H1 (cell line): ENCODE results near the gene CDC26. TPM values are rescaled to one million over a fixed set of nuclear protein-coding genes. Genes with fewer than 3 reads are reported as not detected.

Experiments
- CTCF ChIA-PET: fragments of 300-600 bp; sonication (Branson Sonifier 250); formaldehyde crosslinking; loops from one replicate; lab custom pipeline; 2021; ENCODE audit not compliant: partially characterized antibody; lab: Charles Lee
- POLR2A ChIA-PET: fragments of 300-600 bp; sonication (Branson Sonifier 250); formaldehyde crosslinking; loops from one replicate; lab custom pipeline; 2021; ENCODE audit warnings: inconsistent platforms; ENCODE audit not compliant: partially characterized antibody; lab: Charles Lee
- DNase-seq, 2 experiments: peaks; one replicate each; pipeline versions ENCODE4 v3.0.0 to v3.0.0-alpha.2; 2010 to 2022; ENCODE audit warnings: low spot score in 2 of 2, low read depth in 1 of 2, mixed read lengths in 1 of 2
- FAIRE-seq: peaks from 2 replicates; lab custom pipeline; 2011; peaks lifted over from hg19 to GRCh38; lab: Jason Lieb, UNC
- H2AFZ ChIP-seq: 2 replicates; pipeline ENCODE4 v1.8.1; 2012; ENCODE audit warnings: low read length, inconsistent platforms
- H2AK5ac ChIP-seq: 2 replicates; pipeline ENCODE4 v1.6.1; 2013; ENCODE audit warnings: low read depth, low read length
- H2BK120ac ChIP-seq: replicated peaks from 2 replicates; pipeline ENCODE3; 2013; ENCODE audit warnings: low read depth, low read length, inconsistent platforms
- H2BK12ac ChIP-seq: 2 replicates; pipeline ENCODE4 v1.6.1; 2013; ENCODE audit warnings: low read depth, low read length
- H2BK15ac ChIP-seq: 2 replicates; pipeline ENCODE4 v1.6.1; 2013; ENCODE audit warnings: low read length
- H2BK20ac ChIP-seq: 2 replicates; pipeline ENCODE4 v1.6.1; 2013; ENCODE audit warnings: low read length
- H2BK5ac ChIP-seq: 2 replicates; pipeline ENCODE4 v1.6.1; 2013; ENCODE audit warnings: low read depth, low read length
- H3K14ac ChIP-seq: 2 replicates; pipeline ENCODE4 v1.6.1; 2013; ENCODE audit warnings: inconsistent platforms; ENCODE audit not compliant: insufficient read length
- H3K18ac ChIP-seq: 2 replicates; pipeline ENCODE4 v1.6.1; 2013; ENCODE audit warnings: low read length; ENCODE audit errors: extremely low read depth
- H3K23ac ChIP-seq: 2 replicates; pipeline ENCODE4 v1.6.1; 2013; ENCODE audit warnings: inconsistent platforms; ENCODE audit not compliant: insufficient read length
- H3K23me2 ChIP-seq: 2 replicates; pipeline ENCODE4 v1.6.1; 2013; ENCODE audit warnings: low read depth, low read length
- H3K27ac ChIP-seq: 2 replicates; pipeline ENCODE4 v1.6.1; 2011; ENCODE audit warnings: low read depth, low read length, inconsistent platforms
- H3K27me3 ChIP-seq, 4 experiments: replicated peaks in 1 of 4; 1 replicate in 1 of 4; 2 replicates in 3 of 4; pipeline versions ENCODE4 v1.6.1 to v1.8.1; 2011 to 2013; ENCODE audit warnings: low read length in 3 of 4, mild to moderate bottlenecking in 3 of 4, inconsistent platforms in 2 of 4, mixed read lengths in 2 of 4, moderate library complexity in 1 of 4; ENCODE audit not compliant: control insufficient read depth in 3 of 4, insufficient read depth in 3 of 4; ENCODE audit errors: extremely low read depth in 1 of 4
- H3K36me3 ChIP-seq, 4 experiments: 2 replicates each; pipeline versions ENCODE4 v1.6.1 to v1.8.1; 2011 to 2013; ENCODE audit warnings: mild to moderate bottlenecking in 4 of 4, low read length in 3 of 4, moderate library complexity in 2 of 4, control low read depth in 1 of 4, inconsistent platforms in 1 of 4; ENCODE audit not compliant: insufficient read depth in 4 of 4, control insufficient read depth in 2 of 4
- H3K4ac ChIP-seq: replicated peaks from 2 replicates; pipeline ENCODE3; 2013; ENCODE audit warnings: low read length, low read depth, mixed read lengths, inconsistent platforms; ENCODE audit not compliant: insufficient read length
- H3K4me1 ChIP-seq, 4 experiments: replicated peaks in 1 of 4; 1 replicate in 1 of 4; 2 replicates in 3 of 4; pipeline versions ENCODE4 v1.6.1 to v1.8.1; 2011 to 2013; ENCODE audit warnings: low read length in 3 of 4, inconsistent platforms in 2 of 4, mixed read lengths in 1 of 4; ENCODE audit not compliant: insufficient read depth in 4 of 4, control insufficient read depth in 3 of 4
- H3K4me2 ChIP-seq, 2 experiments: 2 replicates each; pipeline versions ENCODE4 v1.6.1 to v1.8.1; 2011 to 2013; ENCODE audit warnings: low read depth in 2 of 2, low read length in 2 of 2, control low read depth in 1 of 2, inconsistent platforms in 1 of 2, mild to moderate bottlenecking in 1 of 2; ENCODE audit not compliant: insufficient read depth in 1 of 2
- H3K4me3 ChIP-seq, 4 experiments: fragments of 200-600, 300-600 bp in 1 of 4; sonication (generic), shearing (Covaris generic), sonication (Bioruptor Twin) in 1 of 4; 2 replicates each; pipeline versions ENCODE4 v1.5.1 to v1.8.1; 2011 to 2016; ENCODE audit warnings: low read length in 4 of 4, low read depth in 3 of 4, control low read depth in 2 of 4, inconsistent platforms in 2 of 4, mild to moderate bottlenecking in 2 of 4, mixed read lengths in 1 of 4, moderate library complexity in 1 of 4; ENCODE audit not compliant: insufficient read depth in 2 of 4; ENCODE audit errors: extremely low read depth in 1 of 4
- H3K56ac ChIP-seq: replicated peaks from 2 replicates; pipeline ENCODE3; 2013; ENCODE audit warnings: low read depth, mild to moderate bottlenecking, mixed read lengths, low read length, inconsistent platforms; ENCODE audit not compliant: insufficient read length
- H3K79me1 ChIP-seq: 2 replicates; pipeline ENCODE4 v1.6.1; 2013; ENCODE audit warnings: low read depth, low read length, control low read depth
- H3K79me2 ChIP-seq, 2 experiments: 2 replicates each; pipeline versions ENCODE4 v1.6.1 to v1.8.1; 2012 to 2013; ENCODE audit warnings: low read length in 2 of 2, mild to moderate bottlenecking in 2 of 2, inconsistent platforms in 1 of 2; ENCODE audit not compliant: insufficient read depth in 2 of 2, control insufficient read depth in 1 of 2
- H3K9ac ChIP-seq, 4 experiments: replicated peaks in 1 of 4; 1 replicate in 1 of 4; 2 replicates in 3 of 4; pipeline versions ENCODE4 v1.6.1 to v1.8.1; 2011 to 2013; ENCODE audit warnings: low read depth in 3 of 4, low read length in 3 of 4, control low read depth in 2 of 4, mild to moderate bottlenecking in 2 of 4, moderate library complexity in 2 of 4, inconsistent platforms in 1 of 4; ENCODE audit errors: extremely low read depth in 1 of 4
- H3K9me3 ChIP-seq, 2 experiments: 2 replicates each; pipeline versions ENCODE4 v1.6.1 to v1.8.1; 2012 to 2013; ENCODE audit warnings: mild to moderate bottlenecking in 2 of 2, moderate library complexity in 2 of 2, control low read depth in 1 of 2, inconsistent platforms in 1 of 2, low read depth in 1 of 2, low read length in 1 of 2, mixed read lengths in 1 of 2; ENCODE audit not compliant: insufficient read depth in 2 of 2
- H4K20me1 ChIP-seq, 2 experiments: replicated peaks in 1 of 2; 2 replicates each; pipeline versions ENCODE3 to v1.8.1; 2011 to 2013; ENCODE audit warnings: inconsistent platforms in 2 of 2, low read length in 2 of 2, mild to moderate bottlenecking in 1 of 2; ENCODE audit not compliant: insufficient read depth in 2 of 2, control insufficient read depth in 1 of 2
- H4K5ac ChIP-seq: 2 replicates; pipeline ENCODE4 v1.6.1; 2013; ENCODE audit warnings: low read length, low read depth, mixed read lengths, inconsistent platforms; ENCODE audit not compliant: insufficient read length
- H4K8ac ChIP-seq: 2 replicates; pipeline ENCODE4 v1.8.0; 2013; ENCODE audit warnings: mild to moderate bottlenecking, moderate library complexity, low read length, inconsistent platforms; ENCODE audit not compliant: insufficient read depth; ENCODE audit errors: extremely low read depth
- H4K91ac ChIP-seq: replicated peaks from 2 replicates; pipeline ENCODE3; 2013; ENCODE audit warnings: low read length, mixed read lengths, inconsistent platforms; ENCODE audit not compliant: insufficient read length
- BACH1 ChIP-seq: IDR thresholded peaks from 2 replicates; pipeline ENCODE4 v1.6.1; 2012; ENCODE audit warnings: low read length, improper control_type of control experiment
- CTCF ChIP-seq, 3 experiments: IDR thresholded peaks; 1 replicate in 2 of 3; 2 replicates in 1 of 3; pipeline versions ENCODE4 v1.5.1 to v1.6.1; 2011; ENCODE audit warnings: low read length in 3 of 3, mild to moderate bottlenecking in 3 of 3, inconsistent platforms in 2 of 3, low read depth in 1 of 3, moderate library complexity in 1 of 3; ENCODE audit not compliant: insufficient read depth in 1 of 3; ENCODE audit errors: control extremely low read depth in 1 of 3
- FOSL1 ChIP-seq: IDR thresholded peaks from 2 replicates; pipeline ENCODE4 v1.6.1; 2011; ENCODE audit warnings: mild to moderate bottlenecking, low read depth, low read length, moderate library complexity; ENCODE audit not compliant: insufficient read depth
- POLR2A ChIP-seq, 2 experiments: IDR thresholded peaks; 1 replicate in 1 of 2; 2 replicates in 1 of 2; pipeline ENCODE4 v1.6.1; 2011; ENCODE audit warnings: low read depth in 2 of 2, low read length in 2 of 2, mild to moderate bottlenecking in 2 of 2; ENCODE audit errors: control extremely low read depth in 1 of 2
- TBP ChIP-seq: IDR thresholded peaks from 2 replicates; pipeline ENCODE4 v1.6.1; 2011; ENCODE audit warnings: low read depth, low read length, improper control_type of control experiment
- USF2 ChIP-seq: IDR thresholded peaks from 2 replicates; pipeline ENCODE4 v1.6.1; 2011; ENCODE audit warnings: low read length, improper control_type of control experiment
- WGBS, 2 experiments: shearing (Covaris generic) in 1 of 2; methylation state at CpG; one replicate each; pipeline versions ENCODE4 v1.1.6 to v1.1.7; 2013 to 2015; ENCODE audit warnings: low lambda C conversion rate in 2 of 2, mixed read lengths in 2 of 2, inconsistent platforms in 1 of 2, low coverage in 1 of 2, missing lambda C conversion rate in 1 of 2; ENCODE audit not compliant: insufficient replicate concordance in 2 of 2, insufficient coverage in 1 of 2, insufficient read length in 1 of 2; ENCODE audit errors: extremely low coverage in 1 of 2, missing lambda C conversion rate in 1 of 2; 5-methylcytosine and 5-hydroxymethylcytosine counted together
- polyA plus RNA-seq, 7 experiments: library from polyadenylated mRNA; depleted of rRNA in 3 of 7; stranded (reverse) in 5 of 7; unstranded in 2 of 7; fragments of >200 nt in 5 of 7; fragments of 200-250 nt in 2 of 7; gene quantifications; 1 replicate in 5 of 7; 2 replicates in 1 of 7; 4 replicates in 1 of 7; pipeline versions ENCODE4 v1.2.1 to v1.2.3, GENCODE V29; 2011 to 2013; ENCODE audit warnings: missing spikeins in 2 of 7, mixed read lengths in 2 of 7
- total RNA-seq: library from RNA; stranded (reverse); fragmentation: NEBNext Ultra II Directional; extraction: Animal tissue kit (Norgen Biotek cat#: 25700); gene quantifications from 2 replicates; pipeline ENCODE4 v1.2.1, GENCODE V29; 2021

CDC26 gene
- total and polyA plus RNA-seq, 2 of the 8 experiments (the other 6 are each of a cell fraction or from before 2014, with no cell fraction given): 31.5 to 41.9 TPM

DNA sequence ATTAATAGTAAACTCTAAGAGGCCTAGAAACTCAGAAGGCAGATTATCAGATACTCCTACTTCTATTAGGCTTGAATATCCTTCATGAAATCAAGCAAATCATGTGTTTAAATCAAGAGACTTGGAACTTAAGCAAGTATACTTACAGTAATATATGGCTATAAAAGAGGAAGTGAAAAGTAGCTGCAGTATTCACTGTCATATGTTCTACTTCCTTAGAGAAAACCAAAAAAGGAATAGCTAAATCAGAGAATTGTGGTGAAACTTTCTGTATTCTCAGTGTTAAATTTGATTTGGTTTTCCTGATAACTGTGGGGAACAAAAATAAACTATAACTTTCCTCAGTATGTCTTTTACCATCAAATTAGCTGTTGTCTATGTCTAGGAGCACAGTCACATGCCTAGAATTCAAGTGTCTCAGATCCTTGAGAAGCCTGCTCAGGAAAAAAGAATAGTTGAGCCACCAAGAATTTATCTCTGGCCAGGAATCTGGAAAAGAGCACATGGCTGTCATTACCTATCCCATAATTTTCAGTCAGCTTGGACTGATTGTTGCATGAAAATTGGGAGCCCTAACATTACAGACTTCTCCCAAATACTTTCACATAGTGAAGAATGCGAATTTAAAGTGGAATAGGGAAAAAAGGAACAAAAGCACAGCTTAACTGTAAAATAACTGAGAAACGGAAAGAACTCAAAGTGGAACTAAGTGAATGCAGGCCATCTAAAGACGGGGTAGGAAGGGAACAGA lies 56.0 kb downstream of the CDC26 start:
- CTCF ChIA-PET: interaction anchor here (0.8 to 3.1 kb wide), 4 partner anchors 20 to 99 kb away, joined by 3 to 17 read pairs (median 5); partner anchors contain the start of genes CDC26, PRPF4 and SLC31A2
- Histone ChIP-seq H3K9me3 (no peaks in the 10 kb centered on the region), H2AFZ (no peak overlapping the region), H4K5ac (no peak overlapping the region), H2AK5ac (no peak overlapping the region), H2BK20ac (no peak overlapping the region), H3K4me3 (peak overlapping the region in 1 of 4 experiments; percentile 93; a peak in 2 of 8 replicates), H2BK12ac (no peak overlapping the region), H3K4me2 (peak overlapping the region in 1 of 2 experiments; percentile 99; a peak in 1 of 4 replicates), H3K14ac (no peak overlapping the region), H3K18ac (no peak overlapping the region), H4K20me1 (peaks cover 0 to 2% of the 10 kb centered on the region in 2 experiments), H3K56ac (no peak overlapping the region), H2BK120ac (no peak overlapping the region), H4K8ac (no peak overlapping the region), H3K4me1 (peaks cover 0 to 10% (median 1%) of the 10 kb centered on the region in 4 experiments; a peak in 4 of 7 replicates), H3K79me2 (peaks cover 6 to 48% of the 10 kb centered on the region in 2 experiments), H3K36me3 (no peaks in the 10 kb centered on the region; a peak in 1 of 8 replicates), H3K27me3 (no peaks in the 10 kb centered on the region), H3K27ac (no peak overlapping the region), H3K23ac (no peak overlapping the region), H4K91ac (no peak overlapping the region), H3K4ac (no peak overlapping the region), H3K79me1 (peaks cover 6% of the 10 kb centered on the region; the same call in 1 of the 2 replicates), H2BK15ac (no peak overlapping the region), H3K9ac (no peak overlapping the region), H2BK5ac (no peak overlapping the region), H3K23me2 (peaks cover 10% of the 10 kb centered on the region)
- FAIRE-seq (no peak), DNase-seq (no peak)
- no peak for TF ChIP-seq POLR2A (IDR thresholded peaks at IDR 0.05; ENCODE audit: control extremely low read depth in 1 of 2, low read depth in 2 of 2, low read length in 2 of 2)
- no peak for TF ChIP-seq FOSL1
- no peak for TF ChIP-seq BACH1
- no peak for TF ChIP-seq TBP
- TF ChIP-seq CTCF (IDR thresholded peaks at IDR 0.05; ENCODE audit: control extremely low read depth in 1 of 3, insufficient read depth in 1 of 3, low read depth in 1 of 3, low read length in 3 of 3): no peak
- TF ChIP-seq USF2: no peak
- 79% methylated on average over 3 of the region's 3 CpGs; no CpG with 5 or more reads in 1 of the 2 experiments for WGBS, 2 experiments
- POLR2A ChIA-PET: interaction anchor here (2.9 kb wide), 1 partner anchor 55 kb away, joined by 10 read pairs; the partner anchor contains the start of genes CDC26 and PRPF4
